Stimulated activated CD4-positive, alpha-beta T cell treated with anti-CD3 and anti-CD28 coated beads, Interleukin-4, amount 100 ng/mL, for 24 hours (primary cell): ENCODE results near the gene XPA.

Source experiments
- DNase-seq: peaks from one replicate; pipeline ENCODE4 v3.0.0-alpha.2; 2020

XPA gene

GRCh38 chr9:97647996-97648395, 49.1 kb downstream of the XPA start:
- DNase-seq = no peak

DNA sequence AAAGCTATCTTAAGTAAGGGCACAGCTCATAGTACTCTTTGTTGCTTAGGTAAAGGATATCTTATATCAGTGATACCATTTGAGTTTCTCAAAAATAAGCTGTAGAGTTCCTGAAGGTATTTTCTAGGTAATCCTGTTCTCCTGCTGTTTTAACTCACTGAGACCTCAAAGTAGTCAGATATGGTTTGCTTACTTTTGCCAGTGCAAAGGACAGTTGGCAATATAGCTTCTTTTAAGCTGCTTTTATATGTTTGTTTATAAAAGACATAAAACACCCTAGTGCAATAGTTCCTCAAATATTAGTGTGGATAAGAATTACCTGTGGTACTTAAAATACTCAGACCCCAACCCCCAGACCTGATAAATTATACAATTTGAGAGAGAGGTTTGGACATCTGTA, 51.4 kb downstream of the XPA start:
- no peak for DNase-seq

DNA sequence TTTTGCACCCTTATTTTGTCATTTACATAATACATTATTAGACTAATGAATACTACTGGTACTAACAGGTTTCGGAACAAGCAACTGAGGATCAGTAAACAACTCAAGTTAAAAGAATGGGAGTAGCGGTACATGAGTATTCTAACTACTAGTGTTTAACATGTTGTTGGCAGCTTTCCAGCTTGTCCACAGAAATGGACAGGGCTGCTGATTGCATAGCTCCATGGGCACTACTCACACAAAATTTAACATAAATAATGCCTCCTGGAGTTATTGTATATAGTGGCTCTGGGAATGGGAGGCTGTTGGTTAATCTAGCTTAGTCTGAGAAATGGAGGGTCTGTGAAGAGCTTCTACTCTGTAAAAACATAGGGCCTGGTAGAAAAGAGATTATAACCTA, 56.8 kb downstream of the XPA start:
- DNase-seq = no peak

DNA sequence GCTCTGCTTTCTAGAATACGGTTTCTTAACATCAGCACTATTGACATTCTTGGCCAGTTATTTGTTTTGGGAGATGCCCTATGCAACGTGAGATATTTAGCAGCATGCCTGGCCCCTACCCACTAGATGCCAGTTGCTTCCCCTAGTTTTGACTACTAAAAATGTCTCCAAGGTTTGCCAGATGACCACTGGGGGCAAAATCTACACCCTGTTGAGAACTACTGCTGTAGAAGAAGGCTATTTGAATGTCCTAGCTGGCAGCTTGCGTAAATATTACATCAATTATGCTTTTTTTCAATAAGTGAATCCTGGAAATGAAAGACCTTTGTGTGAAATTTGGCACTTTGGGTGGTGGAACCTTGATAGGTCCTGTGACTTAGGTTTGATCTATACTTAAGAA, 58.5 kb downstream of the XPA start:
- no peak for DNase-seq

GRCh38 chr9:97636903-97637302, 60.2 kb downstream of the XPA start:
- DNase-seq = no peak

DNA sequence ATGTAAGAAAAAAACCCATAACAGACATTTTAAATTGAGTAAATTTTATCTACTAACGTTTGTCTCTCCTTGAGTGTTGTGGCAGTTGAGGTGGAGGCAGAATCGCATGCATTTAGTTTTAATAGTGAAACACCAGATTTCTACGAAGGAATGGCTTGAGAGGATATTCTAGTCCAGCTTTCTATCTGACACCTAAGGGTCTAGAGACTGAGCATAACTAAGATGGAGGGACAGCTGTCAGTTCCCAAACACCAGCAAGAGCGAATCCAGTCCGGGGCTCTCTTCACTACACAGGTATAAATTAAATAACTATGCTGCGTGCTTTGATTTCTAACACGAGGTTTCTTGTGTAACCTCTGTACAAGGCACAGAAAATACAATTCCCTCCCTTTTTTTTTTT, 62.1 kb downstream of the XPA start:
- DNase-seq = no peak

DNA sequence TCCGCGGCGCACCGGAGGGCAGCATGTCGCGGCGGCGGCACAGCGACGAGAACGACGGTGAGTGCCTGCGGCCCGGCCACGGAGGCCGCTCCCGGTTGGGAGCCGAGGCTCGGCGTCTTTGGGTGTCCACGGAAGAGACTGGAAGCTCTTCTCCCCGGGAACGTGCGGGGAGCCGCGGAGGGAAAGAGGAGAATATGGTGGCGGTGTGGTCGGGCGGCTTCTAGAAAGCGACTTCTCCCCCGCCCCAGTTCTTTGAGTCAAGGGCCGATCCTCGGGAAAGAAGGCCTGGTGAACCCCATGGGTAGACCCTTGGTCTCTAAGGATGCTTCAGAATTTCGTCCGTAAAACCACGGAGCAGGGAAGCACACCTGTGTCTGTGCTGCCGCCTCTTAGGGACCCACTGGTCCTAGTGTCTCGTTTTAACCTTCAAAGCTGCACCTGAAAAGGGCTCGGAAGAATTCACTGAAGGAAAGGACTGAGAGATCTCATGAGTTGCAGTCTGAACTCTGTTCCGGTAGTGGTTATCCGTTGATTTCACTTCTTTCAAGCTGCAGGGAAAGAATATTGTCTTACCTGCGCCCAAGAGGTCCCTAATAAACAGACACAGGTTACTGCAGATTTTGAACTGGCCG, 63.2 kb downstream of the XPA start:
- peak; percentile 6 for DNase-seq

GRCh38 chr9:97632985-97633858, 63.9 kb downstream of the XPA start, which contains the start of the genes NCBP1 and TSTD2:
NCBP1 (plus strand) TSS chr9:97633821; CDS start chr9:97633882, 61 bp downstream.
TSTD2 (minus strand) TSS chr9:97633368; CDS start chr9:97627562, 5,806 bp downstream.
- DNase-seq = peak; percentile 96

DNA sequence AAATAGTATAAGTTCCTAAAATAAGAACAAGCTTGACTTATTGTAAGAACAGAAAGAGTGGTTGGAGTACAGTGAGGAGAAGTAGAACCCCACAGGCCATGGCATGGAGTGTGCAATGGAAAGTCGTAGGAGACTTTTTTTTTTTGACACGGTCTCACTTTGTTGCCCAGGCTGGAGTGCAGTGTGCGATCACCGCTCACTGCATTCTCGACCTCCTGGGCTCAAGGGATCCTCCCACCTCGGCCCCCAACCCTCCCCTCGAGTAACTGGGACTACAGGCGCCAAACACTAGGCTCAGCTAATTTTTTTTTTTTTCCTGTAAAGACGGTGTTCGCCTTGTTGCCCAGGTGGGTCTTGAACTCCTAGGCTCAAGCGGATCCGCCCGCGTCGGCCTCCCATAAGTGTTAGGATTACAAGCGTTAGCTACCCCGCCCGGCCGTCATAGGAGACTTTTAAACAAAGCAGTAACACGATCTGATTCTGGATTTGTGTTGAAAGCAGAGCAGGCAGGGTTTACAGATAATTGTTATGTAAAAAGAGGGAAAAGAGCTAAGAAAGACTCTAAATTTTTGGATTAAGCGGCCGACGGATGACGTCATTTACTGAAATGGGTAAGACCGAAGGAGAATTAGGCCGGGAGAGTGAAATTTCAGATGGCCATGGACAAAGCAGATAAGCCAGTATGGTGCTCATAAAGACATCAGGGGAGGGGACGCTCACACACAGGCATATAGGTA, 64.7 kb downstream of the XPA start:
- no peak for DNase-seq

- no peak for DNase-seq
These were observed 66.5 kb downstream of the XPA start for GRCh38 chr9:97630591-97630990.

DNA sequence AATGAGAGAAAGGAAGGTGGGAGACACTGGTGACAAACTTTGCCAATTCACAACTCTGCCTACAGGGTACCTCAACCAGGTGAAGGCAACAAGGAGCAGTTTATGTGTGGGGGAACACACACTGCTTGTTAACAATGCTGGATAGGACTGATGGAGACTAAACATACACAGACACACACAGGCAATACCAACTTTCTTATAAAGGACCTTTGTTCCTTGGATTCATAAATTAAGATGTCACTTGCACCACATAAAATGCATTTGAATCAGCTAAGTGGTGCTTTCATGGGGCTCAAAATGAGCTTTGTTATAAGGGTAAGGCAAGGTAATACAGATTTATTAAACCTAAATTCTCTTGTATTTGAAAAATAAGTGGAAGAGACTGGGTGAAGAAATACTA, 68.0 kb downstream of the XPA start:
- DNase-seq = no peak

DNA sequence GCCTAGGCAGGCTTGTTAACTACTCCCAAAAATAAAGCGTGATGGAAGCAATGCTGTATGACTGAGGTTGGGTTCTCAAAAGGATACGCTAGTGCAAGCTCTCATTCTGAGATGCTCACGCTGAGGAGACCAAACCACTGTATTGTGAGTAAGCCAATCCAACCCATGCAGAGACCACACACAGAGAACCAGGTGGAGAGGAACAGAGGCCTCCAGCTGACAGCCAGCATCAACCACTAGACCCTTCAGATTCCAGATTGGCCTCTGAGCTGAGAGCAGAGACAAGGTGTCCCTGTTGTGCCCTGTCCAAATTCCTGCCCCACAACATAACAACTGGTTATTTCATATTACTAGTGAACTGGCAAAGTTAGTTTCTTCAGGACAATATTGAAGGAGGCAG, 68.5 kb downstream of the XPA start:
- DNase-seq = no peak

- DNase-seq = no peak
These were observed 69.5 kb downstream of the XPA start for GRCh38 chr9:97627624-97628023.

DNA sequence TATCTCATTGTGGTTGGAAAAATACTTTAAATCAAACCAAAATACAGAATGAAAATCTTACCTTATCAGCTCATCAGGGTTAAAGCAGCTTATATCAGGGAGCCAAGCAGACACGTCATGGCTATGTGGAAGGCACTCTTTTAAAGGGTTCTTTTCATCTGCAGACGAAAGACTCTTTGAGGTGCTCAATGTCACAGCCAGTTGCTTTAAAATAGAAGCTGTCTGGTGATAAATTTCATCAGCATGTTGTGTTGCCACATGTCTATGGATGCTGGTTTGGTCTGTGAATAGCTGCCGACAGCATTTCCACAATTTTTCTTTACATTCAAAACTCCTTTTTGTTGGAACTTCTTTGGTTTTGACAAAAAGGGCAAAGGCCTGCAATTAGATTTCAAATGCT, 71.5 kb downstream of the XPA start:
- DNase-seq = no peak
